IMR-90 (cell line): ENCODE measurements around the gene ZBTB44.
"Not testable (repeated sequence)": the region's sequence is repeated elsewhere in the genome, so short reads cannot be mapped to it uniquely, and the experiment has no call there.

Source experiments
- CHD1 ChIP-seq: IDR thresholded peaks from 2 replicates; pipeline ENCODE4 v1.6.1; 2012; ENCODE audit warnings: low read depth, low read length, improper control_type of control experiment
- FOS ChIP-seq: fragments of 150-350 bp; IDR thresholded peaks from 2 replicates; pipeline ENCODE4 v1.6.1; 2016; ENCODE audit warnings: low read depth, low read length
- MAZ ChIP-seq: IDR thresholded peaks from 2 replicates; pipeline ENCODE4 v1.6.1; 2012; ENCODE audit warnings: low read depth, mild to moderate bottlenecking, low read length, improper control_type of control experiment, moderate library complexity, borderline replicate concordance
- POLR2A ChIP-seq: IDR thresholded peaks from 2 replicates; pipeline ENCODE4 v1.6.1; 2012; ENCODE audit warnings: mild to moderate bottlenecking, low read depth, low read length
- RAD21 ChIP-seq: IDR thresholded peaks from 2 replicates; pipeline ENCODE4 v1.6.1; 2012; ENCODE audit warnings: low read length, improper control_type of control experiment
- RFX5 ChIP-seq: IDR thresholded peaks from 2 replicates; pipeline ENCODE4 v1.8.0; 2012; ENCODE audit warnings: low read depth, mild to moderate bottlenecking, low read length, moderate library complexity
- TF ChIP-seq, protein P1 (sequence below): conservative IDR thresholded peaks from 2 replicates; pipeline ENCODE4 v1.5.1; 2012; ENCODE audit warnings: mild to moderate bottlenecking, low read depth, low read length, improper control_type of control experiment
- TF ChIP-seq, protein P2 (sequence below): fragments of 150-350 bp; IDR thresholded peaks from 2 replicates; pipeline ENCODE4 v1.6.1; 2017; ENCODE audit warnings: mild to moderate bottlenecking, antibody characterized with exemption, low read length, low read depth

DNA sequence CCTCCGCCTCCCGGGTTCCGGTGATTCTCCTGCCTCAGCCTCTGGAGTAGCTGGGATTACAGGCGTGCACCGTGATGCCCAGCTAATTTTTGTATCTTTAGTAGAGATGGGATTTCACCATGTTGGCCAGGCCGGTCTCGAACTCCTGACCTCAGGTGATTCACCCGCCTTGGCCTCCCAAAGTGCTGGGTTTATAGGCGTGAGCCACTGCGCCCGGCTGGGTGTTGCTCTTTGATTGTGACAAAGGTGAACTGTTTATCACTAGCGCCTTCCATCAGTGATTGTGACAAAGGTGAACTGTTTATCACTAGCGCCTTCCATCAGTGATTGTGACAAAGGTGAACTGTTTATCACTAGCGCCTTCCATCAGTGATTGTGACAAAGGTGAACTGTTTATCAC lies 121.2 kb downstream of the ZBTB44 start:
- TF ChIP-seq, protein P1, sequence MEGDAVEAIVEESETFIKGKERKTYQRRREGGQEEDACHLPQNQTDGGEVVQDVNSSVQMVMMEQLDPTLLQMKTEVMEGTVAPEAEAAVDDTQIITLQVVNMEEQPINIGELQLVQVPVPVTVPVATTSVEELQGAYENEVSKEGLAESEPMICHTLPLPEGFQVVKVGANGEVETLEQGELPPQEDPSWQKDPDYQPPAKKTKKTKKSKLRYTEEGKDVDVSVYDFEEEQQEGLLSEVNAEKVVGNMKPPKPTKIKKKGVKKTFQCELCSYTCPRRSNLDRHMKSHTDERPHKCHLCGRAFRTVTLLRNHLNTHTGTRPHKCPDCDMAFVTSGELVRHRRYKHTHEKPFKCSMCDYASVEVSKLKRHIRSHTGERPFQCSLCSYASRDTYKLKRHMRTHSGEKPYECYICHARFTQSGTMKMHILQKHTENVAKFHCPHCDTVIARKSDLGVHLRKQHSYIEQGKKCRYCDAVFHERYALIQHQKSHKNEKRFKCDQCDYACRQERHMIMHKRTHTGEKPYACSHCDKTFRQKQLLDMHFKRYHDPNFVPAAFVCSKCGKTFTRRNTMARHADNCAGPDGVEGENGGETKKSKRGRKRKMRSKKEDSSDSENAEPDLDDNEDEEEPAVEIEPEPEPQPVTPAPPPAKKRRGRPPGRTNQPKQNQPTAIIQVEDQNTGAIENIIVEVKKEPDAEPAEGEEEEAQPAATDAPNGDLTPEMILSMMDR, result not testable (repeated sequence)
- TF ChIP-seq MAZ, POLR2A, RFX5, CHD1, RAD21, FOS: not testable (repeated sequence)
- TF ChIP-seq, protein P2, sequence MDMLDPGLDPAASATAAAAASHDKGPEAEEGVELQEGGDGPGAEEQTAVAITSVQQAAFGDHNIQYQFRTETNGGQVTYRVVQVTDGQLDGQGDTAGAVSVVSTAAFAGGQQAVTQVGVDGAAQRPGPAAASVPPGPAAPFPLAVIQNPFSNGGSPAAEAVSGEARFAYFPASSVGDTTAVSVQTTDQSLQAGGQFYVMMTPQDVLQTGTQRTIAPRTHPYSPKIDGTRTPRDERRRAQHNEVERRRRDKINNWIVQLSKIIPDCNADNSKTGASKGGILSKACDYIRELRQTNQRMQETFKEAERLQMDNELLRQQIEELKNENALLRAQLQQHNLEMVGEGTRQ, result not testable (repeated sequence)
